ENCODE results near the gene LRRC27.
"Not testable (repeated sequence)": the region's sequence is repeated elsewhere in the genome, so short reads cannot be mapped to it uniquely, and the experiment has no call there.

The LRRC27 gene

GRCh38 chr10:132376394-132376851 is 44.4 kb downstream of the LRRC27 start:
- FAIRE-seq, result no peak

GRCh38 chr10:132377326-132377725 is 45.3 kb downstream of the LRRC27 start:
- FAIRE-seq, result no peak

GRCh38 chr10:132379026-132379425 is 47.0 kb downstream of the LRRC27 start:
- FAIRE-seq, result not testable (repeated sequence)

- FAIRE-seq, result not testable (repeated sequence)
Observed at GRCh38 chr10:132380986-132381385, 49.0 kb downstream of the LRRC27 start.

- FAIRE-seq, result no peak
Observed at GRCh38 chr10:132381741-132382140, 49.7 kb downstream of the LRRC27 start.

- FAIRE-seq, result no peak
Observed at GRCh38 chr10:132382231-132382922, 50.4 kb downstream of the LRRC27 start.

- FAIRE-seq, result no peak
Observed at GRCh38 chr10:132383101-132383500, 51.1 kb downstream of the LRRC27 start.

GRCh38 chr10:132383751-132384196 is 51.8 kb downstream of the LRRC27 start:
- FAIRE-seq, result no peak

GRCh38 chr10:132384618-132385388 is 52.8 kb downstream of the LRRC27 start:
- FAIRE-seq, result no peak

- no peak for FAIRE-seq
Observed at GRCh38 chr10:132385389-132385667, 53.3 kb downstream of the LRRC27 start.

- no peak for FAIRE-seq
Observed at GRCh38 chr10:132385721-132386418, 53.9 kb downstream of the LRRC27 start.

GRCh38 chr10:132386419-132386831 is 54.4 kb downstream of the LRRC27 start:
- FAIRE-seq, result no peak

- not testable (repeated sequence) for FAIRE-seq
Observed at GRCh38 chr10:132386896-132387295, 54.9 kb downstream of the LRRC27 start.

- no peak for FAIRE-seq
Observed at GRCh38 chr10:132387764-132388210, 55.8 kb downstream of the LRRC27 start.

- FAIRE-seq, result no peak
Observed at GRCh38 chr10:132388891-132389432, 57.0 kb downstream of the LRRC27 start.

GRCh38 chr10:132389433-132390169 is 57.6 kb downstream of the LRRC27 start:
- no peak for FAIRE-seq

- no peak for FAIRE-seq
Observed at GRCh38 chr10:132390170-132390920, 58.4 kb downstream of the LRRC27 start.

GRCh38 chr10:132390921-132391675 is 59.1 kb downstream of the LRRC27 start:
- FAIRE-seq, result no peak

GRCh38 chr10:132391676-132392020 is 59.7 kb downstream of the LRRC27 start:
- FAIRE-seq, result no peak

GRCh38 chr10:132392184-132392800 is 60.3 kb downstream of the LRRC27 start:
- no peak for FAIRE-seq

All from islet of Langerhans (tissue), 1 donor.